ENCODE data around the gene BAIAP2L1. TPM values are rescaled to one million over a fixed set of nuclear protein-coding genes. Genes with fewer than 3 reads are reported as not detected.

BAIAP2L1 gene
- total RNA-seq, 2 donors from 2014 or later: 63.9 to 66.2 TPM

DNA sequence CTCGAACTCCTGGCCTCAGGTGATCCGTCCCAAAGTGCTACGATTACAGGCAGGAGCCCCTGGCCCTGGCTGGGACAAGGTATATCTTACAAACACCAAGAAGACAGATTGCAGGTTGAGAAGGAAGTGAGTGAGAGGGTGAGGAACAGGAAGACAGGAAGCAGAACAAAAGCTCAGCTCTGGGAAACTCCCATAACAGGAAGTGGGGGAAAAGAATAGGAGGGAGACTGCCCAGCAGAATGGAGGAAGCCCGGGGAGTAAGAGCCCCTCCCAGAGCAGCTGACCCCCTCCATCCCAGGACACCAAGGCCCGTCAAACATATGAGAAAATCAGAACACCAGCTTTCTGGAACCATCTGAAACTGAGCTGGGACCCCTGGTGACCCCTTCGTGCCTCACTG is 151.8 kb downstream of the BAIAP2L1 start:
- H3K9me3 ChIP-seq: no peaks in the 10 kb centered on the region
- intact Hi-C loops (cut with DNase I): no loop called here
- DNase-seq: no peak
- H3K9ac ChIP-seq (ENCODE audit: low read depth in 2 of 2, low read length in 2 of 2): no peak overlapping the region
- peaks cover 8% of the 10 kb centered on the region for H3K4me1 ChIP-seq
- no peaks in the 10 kb centered on the region for H3K36me3 ChIP-seq
- no peaks in the 10 kb centered on the region for H3K27me3 ChIP-seq
- H3K4me3 ChIP-seq: no peak overlapping the region
- TF ChIP-seq, protein P1, sequence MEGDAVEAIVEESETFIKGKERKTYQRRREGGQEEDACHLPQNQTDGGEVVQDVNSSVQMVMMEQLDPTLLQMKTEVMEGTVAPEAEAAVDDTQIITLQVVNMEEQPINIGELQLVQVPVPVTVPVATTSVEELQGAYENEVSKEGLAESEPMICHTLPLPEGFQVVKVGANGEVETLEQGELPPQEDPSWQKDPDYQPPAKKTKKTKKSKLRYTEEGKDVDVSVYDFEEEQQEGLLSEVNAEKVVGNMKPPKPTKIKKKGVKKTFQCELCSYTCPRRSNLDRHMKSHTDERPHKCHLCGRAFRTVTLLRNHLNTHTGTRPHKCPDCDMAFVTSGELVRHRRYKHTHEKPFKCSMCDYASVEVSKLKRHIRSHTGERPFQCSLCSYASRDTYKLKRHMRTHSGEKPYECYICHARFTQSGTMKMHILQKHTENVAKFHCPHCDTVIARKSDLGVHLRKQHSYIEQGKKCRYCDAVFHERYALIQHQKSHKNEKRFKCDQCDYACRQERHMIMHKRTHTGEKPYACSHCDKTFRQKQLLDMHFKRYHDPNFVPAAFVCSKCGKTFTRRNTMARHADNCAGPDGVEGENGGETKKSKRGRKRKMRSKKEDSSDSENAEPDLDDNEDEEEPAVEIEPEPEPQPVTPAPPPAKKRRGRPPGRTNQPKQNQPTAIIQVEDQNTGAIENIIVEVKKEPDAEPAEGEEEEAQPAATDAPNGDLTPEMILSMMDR (IDR thresholded peaks at IDR 0.05): no peak
- H3K27ac ChIP-seq: no peak overlapping the region

DNA sequence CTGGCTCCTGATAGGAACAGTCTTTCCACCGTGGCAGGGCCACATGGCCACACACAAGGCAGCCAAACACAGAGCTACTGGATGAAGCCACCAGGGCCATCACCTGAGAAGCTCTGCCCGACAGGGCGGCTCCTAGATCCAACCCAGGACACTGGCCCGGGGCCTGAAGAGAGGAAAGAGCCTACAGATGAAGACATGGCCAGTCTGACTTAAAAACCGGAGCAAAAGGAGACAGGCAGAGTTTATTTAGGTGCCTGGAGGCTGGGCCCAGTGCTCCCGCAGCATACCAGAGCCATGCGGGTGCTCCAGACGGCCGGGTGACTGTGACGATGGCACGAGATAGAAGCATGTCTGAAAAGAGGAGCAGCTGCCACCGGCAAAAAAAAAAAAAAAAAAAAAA is 152.7 kb downstream of the BAIAP2L1 start:
- no peak overlapping the region for H3K27ac ChIP-seq
- intact Hi-C loops (cut with DNase I): no loop called here
- H3K4me1 ChIP-seq: peaks cover 5% of the 10 kb centered on the region
- no peak for DNase-seq
- H3K9me3 ChIP-seq: no peaks in the 10 kb centered on the region
- TF ChIP-seq, protein P1 (IDR thresholded peaks at IDR 0.05): no peak
- H3K27me3 ChIP-seq: no peaks in the 10 kb centered on the region
- no peak overlapping the region for H3K4me3 ChIP-seq
- H3K9ac ChIP-seq (ENCODE audit: low read depth in 2 of 2, low read length in 2 of 2): no peak overlapping the region
- H3K36me3 ChIP-seq: no peaks in the 10 kb centered on the region

DNA sequence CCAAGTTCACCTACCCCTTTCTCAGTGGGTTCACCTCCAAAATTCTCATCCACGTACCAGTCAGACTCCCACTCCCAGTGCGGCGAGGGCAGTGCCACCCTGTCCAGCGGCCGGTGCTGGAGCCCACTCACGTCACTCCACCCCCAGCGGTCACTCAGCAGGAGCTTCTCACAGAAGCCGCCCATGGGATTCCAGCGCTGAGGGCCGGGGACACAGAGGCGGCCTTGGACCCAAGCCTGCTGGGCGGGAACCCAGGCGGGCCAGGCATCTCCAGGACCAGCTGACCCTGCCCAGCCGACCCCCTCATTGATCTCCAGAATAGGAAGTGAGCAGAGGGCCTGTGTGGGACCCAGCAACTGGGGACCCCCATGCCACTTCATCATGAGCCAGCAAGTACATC is 156.0 kb downstream of the BAIAP2L1 start:
- intact Hi-C loops (cut with DNase I): no loop called here
- H3K36me3 ChIP-seq: no peaks in the 10 kb centered on the region

DNA sequence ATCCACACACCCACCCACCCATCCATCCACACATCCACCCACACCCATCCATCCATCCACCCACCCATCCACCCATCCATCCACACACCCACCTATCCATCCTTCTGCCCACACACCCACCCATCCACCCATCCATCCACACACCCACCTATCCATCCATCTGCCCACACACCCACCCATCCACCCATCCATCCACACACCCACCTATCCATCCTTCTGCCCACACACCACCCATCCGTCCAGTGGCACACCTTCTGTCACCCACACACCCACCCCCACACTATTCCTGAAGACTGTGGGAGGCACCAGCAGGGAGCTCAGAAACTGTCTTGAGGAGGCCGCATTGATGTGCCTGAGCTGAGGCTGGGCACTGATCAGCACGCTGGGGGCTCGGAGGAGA is 158.0 kb downstream of the BAIAP2L1 start:
- no peaks in the 10 kb centered on the region for H3K36me3 ChIP-seq
- no peak for DNase-seq
- no peaks in the 10 kb centered on the region for H3K27me3 ChIP-seq
- no peak overlapping the region for H3K4me3 ChIP-seq
- no peaks in the 10 kb centered on the region for H3K4me1 ChIP-seq
- intact Hi-C loops (cut with DNase I): no loop called here
- no peaks in the 10 kb centered on the region for H3K9me3 ChIP-seq
- no peak overlapping the region for H3K27ac ChIP-seq
- TF ChIP-seq, protein P1 (IDR thresholded peaks at IDR 0.05): no peak
- H3K9ac ChIP-seq (ENCODE audit: low read depth in 2 of 2, low read length in 2 of 2): no peak overlapping the region

More for the DNA sequence above, 156.0 kb downstream of the BAIAP2L1 start:
- TF ChIP-seq, protein P1 (IDR thresholded peaks at IDR 0.05): no peak
- no peaks in the 10 kb centered on the region for H3K9me3 ChIP-seq
- no peak overlapping the region for H3K27ac ChIP-seq
- no peak overlapping the region for H3K4me3 ChIP-seq
- no peaks in the 10 kb centered on the region for H3K4me1 ChIP-seq
- H3K27me3 ChIP-seq: no peaks in the 10 kb centered on the region
- no peak for DNase-seq
- H3K9ac ChIP-seq (ENCODE audit: low read depth in 2 of 2, low read length in 2 of 2): no peak overlapping the region

DNA sequence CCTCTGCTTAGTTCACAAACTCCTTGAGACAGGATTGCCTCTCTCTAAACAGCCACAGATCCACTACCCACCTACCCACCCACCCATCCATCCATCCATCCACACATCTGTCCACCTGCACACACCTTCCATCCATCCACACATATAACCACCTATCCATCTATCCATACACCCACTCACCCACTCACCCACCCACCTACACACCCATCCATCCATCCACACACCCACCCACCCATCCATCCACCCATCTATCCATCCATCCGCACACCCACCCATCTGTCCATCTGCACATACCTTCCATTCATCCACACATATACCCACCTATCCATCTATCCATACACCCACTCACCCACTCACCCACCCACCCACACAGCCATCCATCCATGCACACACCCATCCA is 158.5 kb downstream of the BAIAP2L1 start:
- H3K9ac ChIP-seq (ENCODE audit: low read depth in 2 of 2, low read length in 2 of 2): no peak overlapping the region

More for the DNA sequence above, 158.5 kb downstream of the BAIAP2L1 start:
- intact Hi-C loops (cut with DNase I): no loop called here
- H3K9me3 ChIP-seq: no peaks in the 10 kb centered on the region
- H3K4me1 ChIP-seq: no peaks in the 10 kb centered on the region
- DNase-seq: no peak
- H3K4me3 ChIP-seq: no peak overlapping the region
- H3K27me3 ChIP-seq: no peaks in the 10 kb centered on the region
- H3K27ac ChIP-seq: no peak overlapping the region
- no peaks in the 10 kb centered on the region for H3K36me3 ChIP-seq
- TF ChIP-seq, protein P1 (IDR thresholded peaks at IDR 0.05): no peak
